Endometrium (tissue), 2 donors: ENCODE measurements around the gene ENAH.

ENCODE experiments used
- FAIRE-seq: peaks from 2 replicates; lab custom pipeline; 2012; peaks lifted over from hg19 to GRCh38; lab: Jason Lieb, UNC
- donor health status: control.
- donor health status: control.

Gene ENAH

DNA sequence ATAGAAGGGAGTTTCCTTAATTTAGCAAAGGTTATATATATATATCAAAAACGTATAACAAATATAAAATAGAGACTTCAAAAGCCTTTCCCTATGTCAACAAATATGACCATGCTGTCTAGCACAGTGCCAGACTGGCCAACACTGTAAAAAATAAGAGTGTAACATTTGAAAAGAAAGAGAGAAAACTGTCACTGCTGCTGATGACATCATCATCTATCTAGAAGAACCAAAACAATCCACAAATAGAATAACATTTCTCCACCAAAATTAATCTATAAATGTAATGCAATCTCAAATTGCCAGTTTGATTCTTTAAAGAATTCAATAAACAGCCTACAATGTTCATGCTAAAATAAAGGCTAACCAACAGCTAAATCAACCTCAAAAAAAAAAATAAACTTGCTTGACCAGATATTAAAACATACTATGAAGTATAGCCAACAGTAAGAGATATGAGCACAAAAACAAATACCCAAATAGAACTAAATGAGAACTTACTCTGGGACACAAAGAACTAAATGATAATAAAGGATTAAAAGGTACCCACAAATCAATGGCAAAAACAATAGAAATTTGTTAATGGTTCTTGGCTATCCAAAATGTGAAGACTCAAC lies 50.2 kb downstream of the ENAH start:
- no peak for FAIRE-seq

DNA sequence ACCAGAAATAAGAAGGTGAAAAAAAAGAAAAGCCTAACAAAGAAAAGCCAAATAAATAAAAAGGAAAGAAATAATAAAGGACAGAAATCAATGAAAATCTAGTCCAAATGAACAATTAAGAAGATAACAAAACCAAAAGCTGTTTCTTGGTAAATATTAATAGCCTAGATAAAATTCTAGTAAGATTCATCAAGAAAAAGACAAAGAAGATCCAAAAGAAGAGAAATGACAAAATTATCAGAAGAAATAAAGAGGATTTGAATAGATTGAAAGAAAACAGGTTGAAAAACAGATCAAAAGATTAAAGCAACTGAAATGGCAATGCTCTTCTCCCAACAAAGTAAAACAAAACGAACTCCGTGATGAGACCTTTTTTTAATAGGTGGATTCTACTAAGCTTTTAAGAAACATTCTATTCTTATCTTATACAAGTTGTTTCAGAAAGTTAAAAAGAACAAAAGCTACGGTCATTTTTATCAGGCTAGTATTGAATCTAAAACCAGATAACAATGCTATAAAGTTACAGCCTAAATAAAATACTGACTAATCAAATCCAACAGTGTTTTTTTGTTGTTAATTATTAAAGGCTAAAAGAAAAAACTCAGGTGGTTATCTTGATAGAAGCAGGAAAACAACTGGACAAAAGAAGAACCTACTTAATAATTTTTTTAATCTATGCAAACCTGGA lies 50.9 kb downstream of the ENAH start:
- no peak for FAIRE-seq

DNA sequence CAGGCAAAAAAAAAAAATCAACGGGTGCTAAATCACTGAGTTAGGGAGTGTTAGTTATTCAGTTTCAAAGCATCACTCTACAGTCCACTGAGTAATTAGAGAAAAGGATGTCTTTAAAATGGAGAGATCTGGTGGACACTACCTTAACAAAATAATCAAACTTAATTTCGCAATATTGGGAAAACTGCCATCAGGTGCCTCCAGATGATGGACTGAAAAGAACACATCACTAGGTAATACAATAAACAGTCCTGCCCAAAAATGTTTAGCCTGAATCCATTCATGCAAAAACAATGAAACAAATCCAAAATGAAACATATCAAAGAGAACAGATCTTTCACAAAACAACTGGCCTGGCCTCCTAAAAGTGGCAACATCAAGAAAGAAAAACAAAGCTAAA lies 54.1 kb downstream of the ENAH start:
- no peak for FAIRE-seq

DNA sequence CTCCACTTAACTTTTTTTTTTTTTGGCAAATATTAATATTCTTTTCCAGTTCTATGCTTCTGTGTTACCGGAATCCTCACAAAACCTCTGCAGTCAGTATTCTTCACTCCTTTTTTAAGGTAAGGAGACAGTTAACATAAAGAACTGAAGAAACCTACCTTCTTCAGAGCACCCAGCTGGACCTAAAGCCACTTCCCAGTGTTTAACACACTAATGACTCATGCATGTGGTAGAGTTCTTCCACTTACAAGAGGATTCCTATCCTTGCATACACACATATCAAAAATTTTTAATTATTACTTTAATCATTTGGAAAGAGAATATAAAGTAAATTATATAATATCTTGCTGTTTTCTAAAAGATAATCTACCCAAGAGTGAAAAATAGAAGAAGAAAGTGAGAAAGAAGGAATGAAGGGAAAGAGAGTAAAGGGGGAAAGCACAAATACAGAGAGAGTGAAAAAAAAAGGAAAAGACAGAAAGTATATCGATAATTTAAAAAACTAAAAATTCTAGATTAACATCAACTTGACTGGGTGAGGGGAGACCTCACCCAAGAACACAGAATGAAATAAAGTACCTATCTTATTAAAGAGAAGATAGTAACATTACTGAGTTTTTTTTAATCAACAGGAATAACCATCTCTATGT lies 54.9 kb downstream of the ENAH start:
- peak; percentile 8 for FAIRE-seq

DNA sequence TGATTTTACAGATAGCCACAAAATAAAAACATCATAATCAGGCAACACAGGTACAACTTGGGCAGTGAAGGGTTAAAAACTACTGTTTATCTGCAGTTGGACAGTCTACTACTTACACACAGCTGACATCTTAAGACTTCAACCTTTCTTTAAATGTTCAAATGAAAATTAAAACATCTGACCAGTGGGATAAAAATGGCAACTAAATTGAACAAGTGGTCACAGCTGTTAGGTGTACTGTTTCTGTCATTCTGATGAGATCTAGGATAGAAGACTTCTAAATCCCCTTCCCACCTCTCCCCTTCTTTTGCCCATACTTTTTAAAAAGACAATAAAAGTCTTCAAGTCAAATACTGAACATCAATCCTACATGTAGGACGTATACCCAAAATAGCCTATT lies 56.2 kb downstream of the ENAH start:
- FAIRE-seq, result no peak

DNA sequence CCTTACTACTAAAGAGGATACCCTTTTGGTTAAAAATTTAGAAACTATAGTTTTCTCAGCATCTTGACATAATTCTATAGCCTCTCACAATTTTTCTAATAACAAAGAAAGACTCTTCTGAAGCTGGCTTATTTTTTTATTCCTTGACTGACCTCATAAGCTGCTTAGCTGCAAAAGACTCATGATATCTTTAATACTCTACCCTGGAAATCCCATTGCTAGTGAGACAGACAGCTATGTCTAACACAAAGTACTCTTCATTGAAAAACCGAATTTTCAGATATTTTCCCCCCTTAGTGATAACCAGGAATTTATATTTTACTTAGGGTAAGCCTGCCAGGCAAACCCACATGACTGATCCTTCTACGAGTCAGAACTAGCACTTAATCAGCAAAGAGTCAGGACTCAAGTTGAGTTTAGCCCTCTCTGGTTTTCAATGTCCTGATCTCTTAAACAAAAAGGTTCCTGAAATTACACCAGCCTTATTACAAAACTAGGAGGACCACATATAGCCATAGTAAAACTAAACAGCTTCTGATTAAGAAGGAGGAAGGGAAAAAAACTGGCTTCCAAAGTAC lies 56.9 kb downstream of the ENAH start:
- no peak for FAIRE-seq

DNA sequence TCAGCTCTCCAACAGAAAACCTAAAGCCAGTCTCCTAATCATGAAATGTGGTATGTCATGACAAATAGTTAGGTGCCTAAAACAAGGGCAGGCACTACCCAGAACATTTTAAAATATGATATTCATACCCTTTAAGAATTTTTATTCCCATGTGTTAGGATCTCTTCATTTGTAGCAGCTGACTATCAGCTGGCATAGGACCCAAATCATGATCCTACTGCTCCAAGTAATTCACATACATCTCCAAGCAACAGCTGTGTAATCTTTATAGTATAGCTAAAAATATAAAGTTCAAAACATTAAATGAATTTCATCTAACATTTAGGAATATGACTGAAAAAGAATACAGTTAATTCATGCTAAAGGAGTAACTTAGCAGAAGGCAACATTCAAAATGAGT lies 57.5 kb downstream of the ENAH start:
- FAIRE-seq, result no peak

DNA sequence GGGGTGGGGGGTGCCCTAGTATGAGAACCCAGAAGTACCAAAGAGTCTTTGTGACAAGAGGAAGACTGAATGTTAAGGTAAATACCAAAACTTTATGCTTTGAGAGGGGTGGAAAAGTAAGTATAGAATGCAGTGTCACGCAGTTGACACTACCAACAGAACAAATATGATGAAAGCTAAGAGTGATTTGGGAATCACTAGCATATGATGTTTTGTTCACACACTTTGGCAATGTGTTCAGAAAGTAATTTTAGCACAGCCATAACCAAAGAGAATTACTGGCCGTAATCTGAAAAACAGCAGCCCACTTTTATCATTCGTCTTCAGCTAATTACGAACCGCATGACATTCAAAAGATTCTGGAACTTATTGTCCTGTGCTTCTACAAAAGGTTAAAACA lies 59.5 kb downstream of the ENAH start:
- no peak for FAIRE-seq

DNA sequence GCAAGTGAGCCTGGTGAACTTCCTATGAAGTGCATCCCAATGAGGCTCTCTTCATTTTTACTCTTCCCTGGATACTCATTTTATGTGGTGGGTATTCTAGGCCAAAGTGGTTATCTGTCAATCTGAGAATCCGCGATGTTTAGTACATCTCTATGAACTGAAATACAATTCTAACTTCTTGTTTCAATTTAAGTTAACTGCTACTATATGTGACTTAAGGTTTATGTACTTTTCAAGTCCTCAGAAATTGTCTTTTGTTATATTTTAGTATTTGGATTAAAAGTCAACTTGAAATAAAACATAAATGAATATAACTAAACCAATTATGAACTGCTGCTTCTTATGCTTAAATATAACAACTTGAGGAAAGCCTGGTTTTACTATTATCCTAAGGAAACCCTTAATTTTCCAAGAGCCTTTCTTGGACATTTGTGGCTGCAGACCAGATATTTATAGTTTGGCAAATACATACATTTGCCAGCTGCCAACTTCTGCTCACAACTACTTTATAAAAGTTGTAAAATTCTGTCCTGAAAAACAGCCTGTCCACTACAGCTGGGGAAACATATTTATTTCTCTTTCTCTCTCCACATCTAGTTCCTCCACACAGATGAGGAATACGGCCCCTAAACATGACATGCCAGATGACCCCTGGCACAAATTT lies 60.4 kb downstream of the ENAH start:
- no peak for FAIRE-seq

DNA sequence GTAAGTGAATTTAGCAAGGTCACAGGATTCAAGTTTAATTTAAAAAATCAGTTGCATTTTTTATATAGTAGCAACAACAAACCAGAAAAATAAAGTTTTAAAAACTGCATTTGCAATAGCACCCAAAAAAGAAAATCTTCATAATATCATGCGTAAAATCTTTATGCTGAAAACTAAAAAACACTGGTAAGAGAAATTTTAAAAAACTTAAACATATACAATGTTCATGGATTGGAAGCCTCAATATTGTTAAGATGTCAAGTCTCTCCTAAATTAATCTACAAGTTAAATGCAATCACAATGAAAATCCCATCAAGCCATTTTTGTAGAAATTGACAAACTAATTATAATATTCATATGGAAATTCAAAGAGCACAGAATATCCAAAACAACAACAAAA lies 65.6 kb downstream of the ENAH start:
- no peak for FAIRE-seq

DNA sequence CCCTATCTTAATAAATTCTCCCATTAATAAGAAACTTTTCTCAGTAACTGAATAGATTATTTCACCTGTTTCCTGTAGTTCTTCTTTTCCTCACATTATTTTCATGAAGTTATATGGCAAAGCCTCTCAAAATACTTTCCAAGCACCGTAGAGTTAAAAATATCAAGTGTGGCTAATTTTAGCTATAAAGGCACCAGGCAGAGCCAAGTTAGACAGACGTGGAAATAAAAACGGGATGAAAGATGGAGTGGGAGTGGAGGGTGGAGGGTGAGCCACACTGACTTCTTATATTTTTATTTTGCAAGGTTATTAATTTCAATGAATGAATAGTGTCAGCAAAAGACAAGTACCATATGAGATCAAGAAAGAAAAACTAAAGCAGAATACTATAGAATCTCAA lies 71.7 kb downstream of the ENAH start:
- no peak for FAIRE-seq

DNA sequence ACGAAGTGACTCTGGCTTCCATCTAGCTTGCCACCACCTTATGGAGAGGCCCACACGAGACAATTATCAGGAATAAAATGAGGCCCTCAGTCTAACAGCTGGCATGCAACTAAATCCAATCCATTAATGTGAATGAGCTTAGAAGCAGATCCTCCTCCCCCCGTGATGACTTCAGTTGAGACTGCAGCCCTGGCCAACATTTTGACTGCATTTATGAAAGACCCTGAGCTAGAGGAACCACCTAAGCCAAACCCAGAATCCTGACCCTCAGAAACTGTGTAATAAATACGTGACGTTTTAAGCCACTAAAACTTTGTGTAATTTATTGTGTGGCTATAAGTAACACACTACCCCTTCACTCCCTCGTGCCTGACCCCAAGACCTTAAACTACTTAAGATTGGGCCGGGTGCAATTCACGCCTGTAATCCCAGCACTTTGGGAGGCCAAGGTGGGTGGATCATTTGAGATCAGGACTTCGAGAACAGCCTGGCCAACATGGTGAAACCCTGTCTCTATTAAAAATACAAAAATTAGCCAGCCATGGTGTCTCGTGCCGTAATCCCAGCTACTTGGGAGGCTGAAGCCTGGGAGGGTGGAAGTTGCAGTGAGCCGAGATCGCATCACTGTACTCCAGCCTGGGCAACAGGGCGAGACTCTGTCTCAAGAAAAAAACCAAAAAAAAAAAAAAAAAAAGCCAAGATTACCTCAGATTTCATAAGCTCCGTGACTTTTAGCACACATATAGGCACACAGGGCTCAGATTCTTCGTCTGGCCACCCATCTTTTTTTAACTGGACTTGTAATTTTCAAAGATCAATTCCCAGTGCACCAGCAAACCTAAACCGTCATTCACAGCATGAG lies 72.5 kb downstream of the ENAH start:
- no peak for FAIRE-seq

DNA sequence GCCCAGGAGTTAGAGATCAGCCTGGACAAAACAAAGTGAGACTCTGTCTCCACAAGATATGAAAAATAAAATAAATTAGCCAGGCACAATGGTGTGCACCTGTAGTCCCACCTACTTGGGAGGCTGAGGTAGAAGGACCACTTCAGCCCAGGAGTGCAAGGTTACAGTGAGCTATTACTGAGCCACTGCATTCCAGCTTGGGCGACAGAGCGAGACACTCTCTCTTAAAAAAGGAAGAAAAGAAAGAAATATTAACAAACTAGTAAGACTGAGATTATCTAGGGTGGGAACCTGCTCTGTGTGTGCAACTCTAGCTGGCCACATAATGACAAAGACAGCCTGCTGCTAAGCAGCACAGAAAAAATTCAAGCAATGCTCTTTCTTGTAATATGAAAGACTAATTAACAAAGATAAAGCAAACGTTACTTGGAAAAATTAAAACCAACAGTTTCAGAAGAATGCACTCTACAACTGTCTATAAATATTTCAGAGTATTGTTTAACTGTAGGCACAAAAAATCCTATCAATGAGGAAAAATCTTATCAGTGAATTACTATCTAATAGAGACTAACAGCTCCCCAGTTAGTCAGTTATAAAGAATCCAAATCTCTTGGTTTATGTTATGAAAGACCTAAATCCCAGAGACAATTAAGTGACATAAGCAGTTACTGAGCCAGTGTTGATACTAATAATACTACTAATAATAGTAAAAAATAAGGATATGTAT lies 74.5 kb downstream of the ENAH start:
- no peak for FAIRE-seq

DNA sequence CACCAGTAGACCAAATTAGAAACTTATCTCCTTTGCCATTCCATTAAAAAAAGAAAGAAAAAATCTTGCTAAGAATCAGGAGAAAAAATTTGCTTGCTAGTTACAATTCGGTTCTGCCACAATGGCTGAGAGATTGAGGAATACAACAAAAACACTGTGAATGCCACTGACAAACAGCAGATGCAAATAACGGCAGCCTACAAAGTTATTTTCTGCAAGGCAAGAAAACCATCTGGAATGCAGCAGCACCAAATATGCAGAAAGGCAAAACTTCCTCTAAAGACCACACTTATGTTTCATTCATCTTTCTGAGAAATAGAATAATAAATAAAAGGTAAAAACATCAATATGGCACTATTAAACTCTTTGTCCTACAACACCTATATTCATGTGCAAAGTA lies 75.7 kb downstream of the ENAH start:
- peak; percentile 88 for FAIRE-seq

DNA sequence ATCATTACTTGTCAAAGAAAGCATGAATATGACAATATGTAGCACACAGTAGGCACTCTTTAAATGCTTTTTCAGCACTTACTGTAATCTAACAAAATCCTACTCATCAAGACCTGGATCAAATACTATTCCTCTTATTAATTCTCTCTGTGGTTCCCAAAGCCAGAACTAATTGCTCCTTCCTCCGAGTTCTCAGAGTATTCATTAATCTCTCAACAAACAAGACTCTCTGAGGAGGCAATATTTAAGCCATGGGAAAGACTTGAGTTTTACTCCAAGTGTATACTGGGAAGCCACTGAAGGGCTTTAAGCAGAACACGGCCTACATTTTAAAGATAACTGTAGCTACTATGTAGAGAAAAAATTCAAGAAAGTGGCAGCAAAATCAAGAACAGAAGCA lies 79.7 kb downstream of the ENAH start:
- FAIRE-seq, result no peak

DNA sequence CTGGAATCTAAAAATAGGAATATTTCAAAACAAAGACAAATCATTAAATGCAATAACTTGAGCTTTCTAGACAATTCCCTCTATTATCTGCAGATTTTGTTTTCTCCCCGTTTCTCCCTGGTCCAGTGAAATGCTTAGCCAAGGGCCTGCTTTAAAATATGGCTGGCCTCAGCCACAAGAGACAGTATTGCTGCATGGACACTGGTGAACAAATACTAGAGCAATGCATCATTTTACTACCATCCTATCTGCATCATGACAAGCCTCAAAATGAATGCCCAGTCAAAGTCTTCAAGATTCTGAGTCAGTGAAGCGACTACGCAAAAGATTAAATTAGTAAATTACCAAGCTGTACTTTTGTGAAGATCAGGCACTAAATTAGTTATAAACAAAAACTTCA lies 80.5 kb downstream of the ENAH start:
- no peak for FAIRE-seq

DNA sequence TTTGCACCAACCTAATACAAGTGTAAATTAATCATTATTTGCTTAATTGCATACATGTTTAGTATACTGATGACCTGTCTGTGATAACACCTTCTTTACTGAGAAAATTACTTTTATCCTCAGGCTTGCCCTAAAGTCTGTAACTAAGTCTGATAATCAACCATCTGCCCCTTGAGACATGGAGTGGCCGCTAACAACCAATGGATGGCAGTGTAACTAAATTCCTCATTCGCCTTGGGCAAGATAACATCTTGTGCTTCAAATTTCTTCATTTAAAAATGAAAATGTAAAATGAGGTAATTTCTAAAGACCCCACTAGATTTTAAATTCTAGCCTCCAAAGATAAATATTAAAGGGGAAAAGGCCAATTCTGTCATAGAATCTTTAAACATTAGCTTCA lies 85.1 kb downstream of the ENAH start:
- FAIRE-seq, result no peak

DNA sequence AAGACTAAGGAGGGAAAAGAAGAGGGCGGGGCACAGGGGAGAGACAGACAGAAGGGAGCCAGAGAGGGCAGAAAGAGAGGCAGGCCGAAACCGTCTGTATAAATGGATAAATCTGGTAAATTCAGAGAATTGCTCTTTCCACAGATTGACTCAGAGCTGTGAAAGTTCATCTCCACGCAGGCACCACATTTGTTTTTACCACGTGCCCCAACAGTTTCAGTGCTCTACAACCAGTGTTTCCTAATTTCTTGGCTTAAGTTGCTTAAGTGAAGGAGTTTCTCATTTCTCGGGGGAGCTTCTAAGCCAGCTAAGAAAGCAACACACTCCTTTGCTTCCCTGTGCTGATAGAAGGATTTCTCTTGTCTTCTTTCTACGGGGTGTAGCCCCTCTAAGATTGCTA lies 87.1 kb downstream of the ENAH start:
- no peak for FAIRE-seq

DNA sequence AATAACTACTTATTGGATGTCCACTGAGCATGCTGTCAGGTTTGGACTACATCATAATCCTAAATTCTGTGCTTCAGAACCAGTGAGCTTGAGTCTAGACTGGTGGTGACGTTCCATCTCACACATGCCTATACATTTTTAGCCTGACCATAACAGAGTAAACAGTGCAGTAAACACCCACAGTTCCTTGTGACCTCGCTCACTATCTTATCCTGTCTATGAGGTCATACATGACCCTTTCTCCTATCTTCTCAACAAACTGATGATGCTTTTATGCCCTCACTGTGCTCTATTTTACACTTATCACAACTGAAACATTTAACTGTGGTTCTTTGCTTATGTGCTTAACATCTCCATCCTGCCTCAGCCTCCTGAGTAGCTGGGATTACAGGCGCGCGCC lies 91.2 kb downstream of the ENAH start:
- no peak for FAIRE-seq

DNA sequence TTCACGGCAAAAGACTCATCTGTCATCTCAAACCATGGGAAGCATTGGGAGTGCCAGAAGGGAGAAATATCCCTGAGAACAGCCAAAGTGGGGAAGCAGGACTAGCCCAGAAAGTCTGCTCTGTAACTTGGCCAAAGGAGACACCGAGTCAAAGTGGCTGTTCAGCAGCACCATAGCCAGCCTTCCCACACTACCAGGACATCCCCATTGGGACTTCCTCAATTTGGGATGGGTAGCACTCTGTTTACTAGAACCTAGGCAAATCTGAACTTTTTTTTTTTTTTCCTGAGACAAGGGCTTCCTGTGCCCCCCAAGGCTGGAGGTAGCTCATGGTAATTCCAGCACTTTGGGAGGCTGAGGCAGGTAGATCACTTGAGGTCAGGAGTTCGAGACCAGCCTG lies 93.0 kb downstream of the ENAH start:
- no peak for FAIRE-seq

DNA sequence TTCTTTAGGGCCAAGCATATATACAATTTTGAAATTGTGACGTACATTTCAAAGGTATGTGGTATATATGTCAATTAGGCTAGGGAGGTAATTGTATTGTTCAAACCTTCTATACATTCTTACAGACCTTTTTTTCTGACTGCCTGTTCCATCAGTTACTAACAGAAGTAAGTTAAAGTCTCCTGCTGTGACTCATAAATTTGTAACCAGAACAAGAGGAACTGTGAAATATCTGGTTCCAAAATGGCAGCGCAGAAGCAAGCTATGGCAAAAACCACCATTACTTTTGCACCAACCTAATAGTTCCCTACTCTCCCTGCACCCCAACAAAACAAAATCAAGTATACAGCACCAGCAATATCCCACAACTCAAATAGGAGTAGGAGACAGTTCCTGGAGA lies 93.6 kb downstream of the ENAH start:
- no peak for FAIRE-seq
